Upper lobe of right lung (tissue), 1 donor: ENCODE data around the gene PDPK1. TPM values are rescaled to one million over a fixed set of nuclear protein-coding genes. Genes with fewer than 3 reads are reported as not detected.
A peak's percentile ranks its signal among the peaks of the same experiment; 100 is the strongest.

Source experiments
- ATAC-seq: fragments of 200-7000 bp; cut with Tn5 transposase; one replicate; pipeline ENCODE4 v1.9.1; 2020; ENCODE audit warnings: mild to moderate bottlenecking, moderate library complexity
- DNase-seq: peaks from one replicate; pipeline ENCODE4 v3.0.0-alpha.2; 2020
- H3K27ac ChIP-seq: fragments of 200-600 bp; one replicate; pipeline ENCODE4 v1.8.0; 2022
- H3K27me3 ChIP-seq: fragments of 200-600 bp; one replicate; pipeline ENCODE4 v1.8.0; 2022; ENCODE audit warnings: mild to moderate bottlenecking
- H3K36me3 ChIP-seq: fragments of 200-600 bp; one replicate; pipeline ENCODE4 v1.8.0; 2022
- H3K4me1 ChIP-seq: fragments of 200-600 bp; one replicate; pipeline ENCODE4 v1.8.0; 2022
- H3K4me3 ChIP-seq: fragments of 200-600 bp; one replicate; pipeline ENCODE4 v1.8.0; 2022; ENCODE audit warnings: mild to moderate bottlenecking
- H3K9me3 ChIP-seq: fragments of 200-600 bp; one replicate; pipeline ENCODE4 v1.8.0; 2022
- CTCF ChIP-seq: fragments of 200-600 bp; IDR thresholded peaks from one replicate; pipeline ENCODE4 v1.8.0; 2022; ENCODE audit warnings: antibody characterized with exemption
- intact Hi-C: fragments of 100-400 bp; cut with DNase I; formaldehyde crosslinking; loops from one replicate; pipeline ENCODE4 v1.11.0; 2022
- total RNA-seq: library from RNA; stranded (reverse); fragmentation: NEBNext Ultra II Directional; extraction: Animal tissue kit (Norgen Biotek cat#: 25700); gene quantifications from one replicate; pipeline ENCODE4 v1.2.1, GENCODE V29; 2021
- donor health status: DM: no; HTN: yes; CAD: no; lungs with severe emphysema.

PDPK1 gene
- total RNA-seq, 1 donor from 2014 or later, result 90.9 TPM

GRCh38 chr16:2494616-2495015 lies 43.2 kb upstream of the PDPK1 start:
- intact Hi-C loops, result loop anchor here (10.0 kb wide), 1 partner anchor 160 kb away; no protein-coding TSS in a partner anchor
- H3K4me1 ChIP-seq, result peaks cover 27% of the 10 kb centered on the region
- no peak for TF ChIP-seq CTCF
- no peak for DNase-seq
- H3K27me3 ChIP-seq, result no peaks in the 10 kb centered on the region
- H3K4me3 ChIP-seq, result no peak overlapping the region
- peak; percentile 50 for ATAC-seq
- peak overlapping the region; percentile 30 for H3K27ac ChIP-seq
- H3K36me3 ChIP-seq, result peaks cover 15% of the 10 kb centered on the region
- H3K9me3 ChIP-seq, result no peaks in the 10 kb centered on the region

- no peak overlapping the region for H3K27ac ChIP-seq
- ATAC-seq, result no peak
- intact Hi-C loops, result loop anchor here (10.0 kb wide), 1 partner anchor 160 kb away; no protein-coding TSS in a partner anchor
- no peaks in the 10 kb centered on the region for H3K9me3 ChIP-seq
- no peak for TF ChIP-seq CTCF
- H3K4me1 ChIP-seq, result peaks cover 27% of the 10 kb centered on the region
- H3K36me3 ChIP-seq, result peaks cover 15% of the 10 kb centered on the region
- H3K4me3 ChIP-seq, result no peak overlapping the region
- no peak for DNase-seq
- H3K27me3 ChIP-seq, result no peaks in the 10 kb centered on the region
Measured at GRCh38 chr16:2495041-2495440, 42.8 kb upstream of the PDPK1 start.

- peak; percentile 69 for DNase-seq
- peaks cover 12% of the 10 kb centered on the region for H3K36me3 ChIP-seq
- intact Hi-C loops, result loop anchor here (10.0 kb wide), 1 partner anchor 162 kb away; no protein-coding TSS in a partner anchor
- no peak for ATAC-seq
- TF ChIP-seq CTCF, result no peak
- H3K4me1 ChIP-seq, result peaks cover 34% of the 10 kb centered on the region
- no peak overlapping the region for H3K27ac ChIP-seq
- H3K9me3 ChIP-seq, result no peaks in the 10 kb centered on the region
- no peak overlapping the region for H3K4me3 ChIP-seq
- no peaks in the 10 kb centered on the region for H3K27me3 ChIP-seq
Measured at GRCh38 chr16:2496223-2497115, 41.4 kb upstream of the PDPK1 start.

- Histone ChIP-seq H3K36me3 (peaks cover 12% of the 10 kb centered on the region), H3K27me3 (no peaks in the 10 kb centered on the region), H3K9me3 (no peaks in the 10 kb centered on the region), H3K27ac (peak overlapping the region; percentile 32), H3K4me1 (peaks cover 37% of the 10 kb centered on the region), H3K4me3 (no peak overlapping the region)
- DNase-seq, result peak; percentile 83
- TF ChIP-seq CTCF, result no peak
- intact Hi-C loops, result loop anchor here (10.0 kb wide), 1 partner anchor 162 kb away; no protein-coding TSS in a partner anchor
- ATAC-seq, result peak; percentile 23
Measured at GRCh38 chr16:2497116-2497630, 40.6 kb upstream of the PDPK1 start.

- H3K27me3 ChIP-seq, result no peaks in the 10 kb centered on the region
- intact Hi-C loops, result loop anchor here (10.0 kb wide), 1 partner anchor 163 kb away; no protein-coding TSS in a partner anchor
- no peak for DNase-seq
- H3K4me1 ChIP-seq, result peaks cover 37% of the 10 kb centered on the region
- TF ChIP-seq CTCF, result no peak
- H3K4me3 ChIP-seq, result no peak overlapping the region
- peaks cover 12% of the 10 kb centered on the region for H3K36me3 ChIP-seq
- H3K27ac ChIP-seq, result peak overlapping the region; percentile 32
- no peak for ATAC-seq
- H3K9me3 ChIP-seq, result no peaks in the 10 kb centered on the region
Measured at GRCh38 chr16:2497695-2498484, 39.9 kb upstream of the PDPK1 start.
